ENCODE data around the gene MRPS10. TPM values are rescaled to one million over a fixed set of nuclear protein-coding genes. Genes with fewer than 3 reads are reported as not detected.
"Not testable (repeated sequence)": the region's sequence is repeated elsewhere in the genome, so short reads cannot be mapped to it uniquely, and the experiment has no call there.

Gene MRPS10
- total RNA-seq, 1 experiment from 2014 or later, result 62.9 TPM

DNA sequence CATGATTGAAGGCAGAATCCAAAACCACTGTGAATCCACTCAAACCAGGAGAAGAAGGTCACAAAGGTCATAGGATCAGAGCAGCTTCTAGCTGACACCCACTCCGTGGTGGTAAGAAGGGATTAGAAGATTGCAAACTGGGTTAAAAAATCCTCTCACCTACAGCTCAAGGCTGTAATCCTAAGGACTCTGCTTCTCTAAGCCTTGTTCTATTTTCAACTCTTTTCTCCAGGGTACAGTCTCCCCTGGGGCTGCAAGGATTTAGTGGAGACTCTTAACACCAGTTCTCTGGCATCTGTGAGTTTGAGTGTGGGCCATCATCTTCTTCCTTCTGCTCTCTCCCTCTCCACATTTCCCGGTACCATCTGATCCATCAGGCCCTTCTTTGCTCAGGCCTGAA, 44.6 kb downstream of the MRPS10 start, which contains the start of gene GUCA1A:
GUCA1A (plus strand) TSS at position 264 of the 400 bp plus-strand sequence. CDS start 250 bp downstream, outside the sequence.
- BruUV-seq (replicated peaks), result no TSS peak
- Mint-ChIP-seq H3K36me3 (ENCODE audit: insufficient read depth, unreplicated experiment) (no peaks in the 10 kb centered on the region), H3K4me1 (ENCODE audit: insufficient read depth, unreplicated experiment) (no peaks in the 10 kb centered on the region), H3K4me3 (ENCODE audit: unreplicated experiment) (no peak within 1 kb of the TSS), H3K27me3 (ENCODE audit: insufficient read depth, unreplicated experiment) (no peaks in the 10 kb centered on the region), H3K27ac (ENCODE audit: low read depth, unreplicated experiment) (no peak within 1 kb of the TSS), H3K9me3 (ENCODE audit: unreplicated experiment) (no peaks in the 10 kb centered on the region)
- no peak for DNase-seq (ENCODE audit: unreplicated experiment)
- ChIA-PET CTCF (interaction anchor here (1.2 kb wide), 1 partner anchor 100 kb away, joined by 4 read pairs; no protein-coding TSS in a partner anchor), POLR2A (no interaction called here)
- TF ChIP-seq, protein P1, sequence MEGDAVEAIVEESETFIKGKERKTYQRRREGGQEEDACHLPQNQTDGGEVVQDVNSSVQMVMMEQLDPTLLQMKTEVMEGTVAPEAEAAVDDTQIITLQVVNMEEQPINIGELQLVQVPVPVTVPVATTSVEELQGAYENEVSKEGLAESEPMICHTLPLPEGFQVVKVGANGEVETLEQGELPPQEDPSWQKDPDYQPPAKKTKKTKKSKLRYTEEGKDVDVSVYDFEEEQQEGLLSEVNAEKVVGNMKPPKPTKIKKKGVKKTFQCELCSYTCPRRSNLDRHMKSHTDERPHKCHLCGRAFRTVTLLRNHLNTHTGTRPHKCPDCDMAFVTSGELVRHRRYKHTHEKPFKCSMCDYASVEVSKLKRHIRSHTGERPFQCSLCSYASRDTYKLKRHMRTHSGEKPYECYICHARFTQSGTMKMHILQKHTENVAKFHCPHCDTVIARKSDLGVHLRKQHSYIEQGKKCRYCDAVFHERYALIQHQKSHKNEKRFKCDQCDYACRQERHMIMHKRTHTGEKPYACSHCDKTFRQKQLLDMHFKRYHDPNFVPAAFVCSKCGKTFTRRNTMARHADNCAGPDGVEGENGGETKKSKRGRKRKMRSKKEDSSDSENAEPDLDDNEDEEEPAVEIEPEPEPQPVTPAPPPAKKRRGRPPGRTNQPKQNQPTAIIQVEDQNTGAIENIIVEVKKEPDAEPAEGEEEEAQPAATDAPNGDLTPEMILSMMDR (IDR thresholded peaks at IDR 0.05; ENCODE audit: unreplicated experiment), result no peak
- intact Hi-C loops (cut with micrococcal nuclease), result no loop called here

GRCh38 chr6:42171813-42172581, 45.7 kb downstream of the MRPS10 start:
- H3K36me3 Mint-ChIP-seq (ENCODE audit: insufficient read depth, unreplicated experiment), result no peaks in the 10 kb centered on the region
- POLR2A ChIA-PET, result no interaction called here
- peaks cover under 1% of the 10 kb centered on the region for H3K4me1 Mint-ChIP-seq (ENCODE audit: insufficient read depth, unreplicated experiment)
- intact Hi-C loops (cut with micrococcal nuclease), result no loop called here
- H3K4me3 Mint-ChIP-seq (ENCODE audit: unreplicated experiment), result no peak overlapping the region
- H3K27me3 Mint-ChIP-seq (ENCODE audit: insufficient read depth, unreplicated experiment), result no peaks in the 10 kb centered on the region
- CTCF ChIA-PET, result interaction anchor here (0.6 to 1.2 kb wide), 2 partner anchors 39 to 98 kb away, joined by 3 to 4 read pairs; no protein-coding TSS in a partner anchor
- no peak for DNase-seq (ENCODE audit: unreplicated experiment)
- no TSS peak for BruUV-seq (replicated peaks)
- TF ChIP-seq, protein P1 (IDR thresholded peaks at IDR 0.05; ENCODE audit: unreplicated experiment), result no peak
- H3K9me3 Mint-ChIP-seq (ENCODE audit: unreplicated experiment), result no peaks in the 10 kb centered on the region
- no peak overlapping the region for H3K27ac Mint-ChIP-seq (ENCODE audit: low read depth, unreplicated experiment)

GRCh38 chr6:42169780-42170179, 47.9 kb downstream of the MRPS10 start:
- intact Hi-C loops (cut with micrococcal nuclease), result loop anchor here (5.0 kb wide), 1 partner anchor 63 kb away; no protein-coding TSS in a partner anchor
- DNase-seq (ENCODE audit: unreplicated experiment); H3K4me3 Mint-ChIP-seq (ENCODE audit: unreplicated experiment); BruUV-seq (replicated peaks); H3K27me3 Mint-ChIP-seq (ENCODE audit: insufficient read depth, unreplicated experiment); H3K9me3 Mint-ChIP-seq (ENCODE audit: unreplicated experiment); H3K36me3 Mint-ChIP-seq (ENCODE audit: insufficient read depth, unreplicated experiment); H3K4me1 Mint-ChIP-seq (ENCODE audit: insufficient read depth, unreplicated experiment): not testable (repeated sequence)
- ChIA-PET POLR2A (interaction anchor here (0.6 to 2.1 kb wide), 3 partner anchors 27 to 70 kb away, joined by 3 to 6 read pairs (median 4); partner anchors contain the start of gene C6orf132), CTCF (interaction anchor here (1.2 to 4.0 kb wide), 3 partner anchors 43 to 97 kb away, joined by 3 to 27 read pairs (median 14); no protein-coding TSS in a partner anchor)
- peak overlapping the region; percentile 76 for H3K27ac Mint-ChIP-seq (ENCODE audit: low read depth, unreplicated experiment)

- Mint-ChIP-seq H3K4me1 (ENCODE audit: insufficient read depth, unreplicated experiment) (peaks cover 8% of the 10 kb centered on the region), H3K36me3 (ENCODE audit: insufficient read depth, unreplicated experiment) (no peaks in the 10 kb centered on the region), H3K27me3 (ENCODE audit: insufficient read depth, unreplicated experiment) (no peaks in the 10 kb centered on the region), H3K27ac (ENCODE audit: low read depth, unreplicated experiment) (no peak overlapping the region), H3K9me3 (ENCODE audit: unreplicated experiment) (no peaks in the 10 kb centered on the region), H3K4me3 (ENCODE audit: unreplicated experiment) (no peak overlapping the region)
- TF ChIP-seq, protein P1 (IDR thresholded peaks at IDR 0.05; ENCODE audit: unreplicated experiment), result no peak
- no peak for DNase-seq (ENCODE audit: unreplicated experiment)
- intact Hi-C loops (cut with micrococcal nuclease), result loop anchor here (5.0 kb wide), 1 partner anchor 64 kb away; no protein-coding TSS in a partner anchor
- BruUV-seq (replicated peaks), result no TSS peak
- POLR2A ChIA-PET, result interaction anchor here (1.0 to 2.1 kb wide), 3 partner anchors 26 to 121 kb away, joined by 3 to 6 read pairs (median 4); partner anchors contain the start of gene C6orf132
- CTCF ChIA-PET, result interaction anchor here (0.7 to 4.0 kb wide), 10 partner anchors 12 to 379 kb away, joined by 3 to 27 read pairs (median 4); no protein-coding TSS in a partner anchor
These were observed 49.0 kb downstream of the MRPS10 start for GRCh38 chr6:42168650-42169049.

Measured in MCF 10A (cell line).